Cardiac fibroblast (primary cell): ENCODE measurements around the gene OR2AP1.
"Not testable (repeated sequence)": the region's sequence is repeated elsewhere in the genome, so short reads cannot be mapped to it uniquely, and the experiment has no call there.

Source experiments
- DNase-seq, 2 donors: peaks; one replicate each; pipeline versions ENCODE4 v3.0.0 to v3.0.0-alpha.2; 2010; ENCODE audit warnings: low read depth in 2 of 2
- H3K4me3 ChIP-seq, 2 donors: replicated peaks in 1 of 2; 1 replicate in 1 of 2; 2 replicates in 1 of 2; pipeline ENCODE4 v1.5.1; 2011; ENCODE audit warnings: low read depth in 2 of 2, low read length in 2 of 2, mild to moderate bottlenecking in 2 of 2, moderate library complexity in 1 of 2
- CTCF ChIP-seq: IDR thresholded peaks from one replicate; pipeline ENCODE4 v1.5.1; 2011; ENCODE audit warnings: low read depth, mild to moderate bottlenecking, low read length, inconsistent platforms

Gene OR2AP1

GRCh38 chr12:55572168-55572567 lies at the start of gene OR2AP1:
Gene OR2AP1 (plus strand): TSS chr12:55572468. CDS start chr12:55574415, 1,947 bp downstream.
- no peak for DNase-seq
- no peak within 1 kb of the TSS for H3K4me3 ChIP-seq
- no peak for TF ChIP-seq CTCF

- not testable (repeated sequence) for H3K4me3 ChIP-seq
Measured at GRCh38 chr12:55548235-55548634, 24.0 kb upstream of the OR2AP1 start.

GRCh38 chr12:55548756-55549155 lies 23.5 kb upstream of the OR2AP1 start:
- H3K4me3 ChIP-seq, result no peak overlapping the region
- no peak for TF ChIP-seq CTCF
- no peak for DNase-seq

More at GRCh38 chr12:55548235-55548634, 24.0 kb upstream of the OR2AP1 start:
- DNase-seq, result not testable (repeated sequence)

GRCh38 chr12:55549302-55549701 lies 23.0 kb upstream of the OR2AP1 start, which contains the start of gene OR6C4:
Gene OR6C4 (plus strand): TSS chr12:55549602. CDS start chr12:55551227, 1,625 bp downstream.
- no peak for DNase-seq
- no peak for TF ChIP-seq CTCF
- no peak within 1 kb of the TSS for H3K4me3 ChIP-seq

- DNase-seq, result no peak
- TF ChIP-seq CTCF, result no peak
- no peak overlapping the region for H3K4me3 ChIP-seq
Measured at GRCh38 chr12:55554296-55554695, 18.0 kb upstream of the OR2AP1 start.

GRCh38 chr12:55570060-55570459 lies 2.2 kb upstream of the OR2AP1 start:
- not testable (repeated sequence) for DNase-seq, H3K4me3 ChIP-seq

GRCh38 chr12:55570689-55571088 lies 1.6 kb upstream of the OR2AP1 start:
- H3K4me3 ChIP-seq, DNase-seq: not testable (repeated sequence)

GRCh38 chr12:55582066-55582465 lies 9.8 kb downstream of the OR2AP1 start:
- no peak for DNase-seq
- no peak for TF ChIP-seq CTCF
- no peak overlapping the region for H3K4me3 ChIP-seq
